H54 (cell line): Measurements from ENCODE around the gene MPST.
A peak's percentile ranks its signal among the peaks of the same experiment; 100 is the strongest.

ENCODE experiments used
- DNase-seq: peaks from one replicate; pipeline ENCODE4 v3.0.0; 2011; ENCODE audit warnings: low spot score, mixed read lengths; ENCODE audit not compliant: insufficient read length
- FAIRE-seq: peaks from 3 replicates; lab custom pipeline; 2011; peaks lifted over from hg19 to GRCh38; lab: Jason Lieb, UNC
- POLR2A ChIP-seq: IDR thresholded peaks from 2 replicates; pipeline ENCODE4 v1.6.1; 2011; ENCODE audit warnings: low read depth, mild to moderate bottlenecking, low read length

The MPST gene

GRCh38 chr22:37012262-37012904, 7.2 kb upstream of the MPST start:
- DNase-seq: no peak
- no peak for FAIRE-seq
- TF ChIP-seq POLR2A: no peak

GRCh38 chr22:37012956-37013355, 6.6 kb upstream of the MPST start:
- FAIRE-seq (no peak), DNase-seq (no peak)
- TF ChIP-seq POLR2A: no peak

- TF ChIP-seq POLR2A: no peak
- FAIRE-seq (no peak), DNase-seq (no peak)
Observed at GRCh38 chr22:37014415-37014806, 5.1 kb upstream of the MPST start.

- FAIRE-seq: no peak
- no peak for DNase-seq
Observed at GRCh38 chr22:37014835-37015586, 4.5 kb upstream of the MPST start.

GRCh38 chr22:37015587-37015878, 4.0 kb upstream of the MPST start:
- DNase-seq (no peak), FAIRE-seq (no peak)
- TF ChIP-seq POLR2A: no peak

More at GRCh38 chr22:37014835-37015586, 4.5 kb upstream of the MPST start:
- no peak for TF ChIP-seq POLR2A

DNA sequence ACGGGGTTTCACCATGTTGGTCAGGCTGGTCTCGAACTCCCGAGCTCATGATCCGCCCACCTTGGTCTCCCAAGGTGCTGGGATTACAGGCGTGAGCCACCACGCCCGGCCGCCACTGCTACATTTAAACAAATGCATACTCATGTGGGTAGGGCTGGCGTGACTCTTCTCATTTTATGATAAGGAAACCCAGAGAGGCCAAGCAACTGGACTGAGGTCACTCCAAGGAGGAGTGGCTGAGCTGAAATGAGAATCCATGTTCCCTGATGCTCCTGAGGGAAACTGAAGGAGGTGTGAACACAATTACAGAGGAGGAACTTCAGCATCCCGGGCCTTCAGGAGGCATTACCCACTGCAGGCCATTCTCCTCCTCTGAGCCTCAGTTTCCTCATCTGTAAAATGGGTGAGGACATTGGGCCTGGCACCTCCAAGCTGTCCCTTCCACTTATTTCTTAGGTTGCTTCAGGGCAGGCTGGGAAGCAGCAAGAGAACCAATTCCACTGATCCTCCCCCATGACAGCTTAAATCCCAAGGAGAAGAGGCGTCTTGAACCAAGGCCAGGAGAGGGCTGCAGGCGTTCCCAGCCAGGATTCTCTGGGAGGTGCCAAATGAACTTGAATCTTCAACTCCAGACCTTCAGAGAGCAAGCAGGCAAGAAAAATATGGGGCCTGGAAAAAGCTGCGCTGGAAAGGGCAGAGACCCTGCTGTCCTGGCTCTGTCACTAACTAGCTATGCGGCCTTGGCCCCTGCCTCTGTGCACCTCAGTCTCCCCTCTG, 3.2 kb upstream of the MPST start:
- DNase-seq: no peak
- FAIRE-seq: no peak
- no peak for TF ChIP-seq POLR2A

DNA sequence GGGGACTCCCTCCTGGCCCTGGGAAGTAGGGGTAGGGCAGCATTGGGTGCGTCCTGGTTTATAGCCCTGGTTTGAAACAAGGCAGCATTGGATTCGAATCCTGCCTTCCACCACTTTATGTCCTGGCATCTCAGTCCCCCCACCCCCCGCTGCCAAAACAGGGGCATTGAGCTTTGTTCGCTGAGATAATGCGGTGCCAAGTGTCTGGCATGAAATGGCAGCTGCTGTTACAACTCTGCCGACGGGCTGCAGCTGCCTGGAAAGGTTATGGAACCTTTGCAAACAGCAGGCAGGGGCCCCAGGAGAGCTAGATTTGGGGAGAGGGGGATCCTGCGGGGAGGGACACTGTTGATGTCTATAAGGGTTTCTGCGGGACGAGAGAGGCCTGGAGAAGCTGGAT, 2.2 kb upstream of the MPST start:
- no peak for TF ChIP-seq POLR2A
- FAIRE-seq: no peak
- DNase-seq: no peak

- FAIRE-seq (no peak), DNase-seq (no peak)
- TF ChIP-seq POLR2A: no peak
Observed at GRCh38 chr22:37018086-37018814, 1.3 kb upstream of the MPST start.

- FAIRE-seq: no peak
- no peak for DNase-seq
- no peak for TF ChIP-seq POLR2A
Observed at GRCh38 chr22:37018815-37019308, 680 bp upstream of the MPST start.

- DNase-seq (peak; percentile 19), FAIRE-seq (no peak)
- TF ChIP-seq POLR2A: no peak
Observed at GRCh38 chr22:37020192-37020479, 594 bp downstream of the MPST start.

DNA sequence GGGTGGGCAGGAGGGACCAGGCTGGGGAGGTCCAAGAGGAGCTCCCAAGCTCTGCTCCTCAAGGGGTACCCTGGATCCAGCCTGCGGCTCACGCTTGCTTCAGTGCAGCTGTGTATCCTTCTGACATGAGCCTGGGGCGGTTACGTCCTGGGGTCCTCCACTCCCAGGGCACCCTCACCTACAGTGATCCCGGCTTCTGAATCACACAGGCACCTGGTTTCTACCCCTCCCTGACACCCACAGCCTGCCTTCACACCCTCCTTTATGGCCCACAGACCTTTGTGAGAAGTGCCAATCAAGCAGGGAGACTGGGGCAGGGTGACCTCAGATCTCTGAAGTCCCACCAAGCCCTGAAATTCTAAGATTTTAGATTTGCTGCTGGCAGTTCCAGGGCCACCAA, 1.5 kb downstream of the MPST start:
- no peak for FAIRE-seq
- TF ChIP-seq POLR2A: no peak
- no peak for DNase-seq

GRCh38 chr22:37021710-37022482, 2.4 kb downstream of the MPST start:
- DNase-seq (peak; percentile 49), FAIRE-seq (no peak)
- TF ChIP-seq POLR2A: no peak
